HepG2 (cell line): ENCODE data around the gene CES2. TPM values are rescaled to one million over a fixed set of nuclear protein-coding genes. Genes with fewer than 3 reads are reported as not detected.

Experiments
- ATAC-seq: fragments of 200-7000 bp; cut with Tn5 transposase; 3 replicates; pipeline ENCODE4 v1.9.1; 2020; ENCODE audit warnings: mild to moderate bottlenecking, moderate library complexity
- BruUV-seq: library from RNA; stranded (reverse); fragments of 400-500 nt; replicated peaks from 2 replicates; lab custom pipeline; 2021; lab: Mats Ljungman, UMichigan
- CTCF ChIA-PET: fragments of 300-600 bp; formaldehyde crosslinking; extraction: SDS; loops from one replicate; lab custom pipeline; 2021; ENCODE audit warnings: low total read pairs, inconsistent platforms, low intra/inter-chr PET ratio; lab: Yijun Ruan, JAX
- POLR2A ChIA-PET: fragments of 350-600 bp; sonication (Branson Sonifier 250); formaldehyde crosslinking; loops from one replicate; lab custom pipeline; 2020; ENCODE audit warnings: antibody characterized with exemption, inconsistent platforms; lab: Yijun Ruan, JAX
- DNase-seq: peaks from one replicate; pipeline ENCODE4 v3.0.0-alpha.2; 2015; ENCODE audit warnings: low spot score
- FAIRE-seq: peaks from 3 replicates; lab custom pipeline; 2011; peaks lifted over from hg19 to GRCh38; lab: Jason Lieb, UNC
- H2AFZ ChIP-seq: one replicate; pipeline ENCODE4 v1.6.1; 2011; ENCODE audit warnings: low read length, inconsistent platforms
- H3K27ac ChIP-seq: fragments of 300-600 bp; 3 replicates; pipeline ENCODE4 v1.8.0; 2011; ENCODE audit warnings: mixed run types, mild to moderate bottlenecking, mixed read lengths, low read length, inconsistent platforms; ENCODE audit not compliant: insufficient read depth; ENCODE audit errors: extremely low read length
- H3K27me3 ChIP-seq, 2 experiments: fragments of 200-600 bp in 1 of 2; 2 replicates in 1 of 2; 3 replicates in 1 of 2; pipeline versions ENCODE4 v1.6.0 to v1.8.0; 2011; ENCODE audit warnings: low read length in 2 of 2, mild to moderate bottlenecking in 2 of 2, moderate library complexity in 2 of 2, inconsistent platforms in 1 of 2; ENCODE audit not compliant: insufficient read depth in 2 of 2, control insufficient read depth in 1 of 2
- H3K36me3 ChIP-seq, 2 experiments: fragments of 200-600 bp in 1 of 2; replicated peaks in 1 of 2; 2 replicates in 1 of 2; 3 replicates in 1 of 2; pipeline versions ENCODE4 v1.5.1 to v1.8.0; 2011; ENCODE audit warnings: low read length in 2 of 2, inconsistent platforms in 1 of 2; ENCODE audit not compliant: insufficient read depth in 2 of 2, control insufficient read depth in 1 of 2
- H3K4me1 ChIP-seq: 2 replicates; pipeline ENCODE4 v1.5.1; 2012; ENCODE audit warnings: low read length, inconsistent platforms; ENCODE audit not compliant: insufficient read depth
- H3K4me2 ChIP-seq: 2 replicates; pipeline ENCODE4 v1.6.0; 2011; ENCODE audit warnings: low read depth, low read length, inconsistent platforms
- H3K4me3 ChIP-seq, 3 experiments: fragments of 200-600 bp in 1 of 3; sonication (generic), shearing (Covaris generic) in 1 of 3; replicated peaks in 1 of 3; 2 replicates each; pipeline ENCODE4 v1.5.1; 2011 to 2016; ENCODE audit warnings: low read length in 3 of 3, inconsistent platforms in 2 of 3, low read depth in 2 of 3, mild to moderate bottlenecking in 2 of 3, control low read depth in 1 of 3, mixed read lengths in 1 of 3; ENCODE audit not compliant: insufficient read depth in 1 of 3
- H3K79me2 ChIP-seq: one replicate; pipeline ENCODE4 v1.6.1; 2011; ENCODE audit warnings: low read length, inconsistent platforms; ENCODE audit not compliant: insufficient read depth
- H3K9ac ChIP-seq: 2 replicates; pipeline ENCODE4 v1.6.0; 2011; ENCODE audit warnings: mild to moderate bottlenecking, low read depth, low read length, inconsistent platforms; ENCODE audit not compliant: insufficient read depth
- H3K9me3 ChIP-seq: 2 replicates; pipeline ENCODE4 v1.5.1; 2012; ENCODE audit warnings: mild to moderate bottlenecking, low read length
- H4K20me1 ChIP-seq: 2 replicates; pipeline ENCODE4 v1.6.0; 2011; ENCODE audit warnings: inconsistent platforms, mild to moderate bottlenecking, low read length, moderate library complexity; ENCODE audit not compliant: insufficient read depth
- CBX1 ChIP-seq: IDR thresholded peaks from one replicate; pipeline ENCODE4 v1.6.1; 2016; ENCODE audit warnings: antibody characterized with exemption, low read depth
- ESRRA ChIP-seq: sonication (generic); formaldehyde crosslinking; IDR thresholded peaks from 2 replicates; pipeline ENCODE4 v1.5.1; 2020; ENCODE audit warnings: mild to moderate bottlenecking, low read depth, missing genetic modification reagents
- GATAD1 ChIP-seq: IDR thresholded peaks from 2 replicates; pipeline ENCODE4 v1.6.1; 2016; ENCODE audit warnings: missing genetic modification reagents, missing compliant biosample characterization
- KDM3A ChIP-seq: IDR thresholded peaks from 2 replicates; pipeline ENCODE4 v1.6.1; 2018; ENCODE audit warnings: low read depth, missing compliant biosample characterization
- NR3C1 ChIP-seq: sonication (generic); formaldehyde crosslinking; IDR thresholded peaks from 2 replicates; pipeline ENCODE4 v1.4.0; 2020; ENCODE audit warnings: missing genetic modification reagents
- SMARCC2 ChIP-seq: fragments of 450-650 bp; IDR thresholded peaks from 2 replicates; pipeline ENCODE4 v1.6.1; 2017; ENCODE audit warnings: antibody characterized with exemption, mild to moderate bottlenecking
- ZFP36 ChIP-seq: fragments of 150-350 bp; IDR thresholded peaks from 2 replicates; pipeline ENCODE4 v1.6.1; 2018; ENCODE audit warnings: borderline replicate concordance, low read length, low read depth; ENCODE audit not compliant: partially characterized antibody
- ZNF335 ChIP-seq: sonication (generic); formaldehyde crosslinking; IDR thresholded peaks from 2 replicates; pipeline ENCODE4 v1.4.0; 2020; ENCODE audit warnings: missing genetic modification reagents
- ZNF460 ChIP-seq: sonication (generic); formaldehyde crosslinking; IDR thresholded peaks from 2 replicates; pipeline ENCODE4 v1.5.1; 2020; ENCODE audit warnings: missing genetic modification reagents, mild to moderate bottlenecking, borderline replicate concordance
- ZNF484 ChIP-seq: sonication (generic); formaldehyde crosslinking; IDR thresholded peaks from 2 replicates; pipeline ENCODE4 v1.5.1; 2020; ENCODE audit warnings: mild to moderate bottlenecking, low read depth, missing genetic modification reagents, borderline replicate concordance
- ZNF772 ChIP-seq: sonication (generic); formaldehyde crosslinking; IDR thresholded peaks from 2 replicates; pipeline ENCODE4 v1.5.0; 2020; ENCODE audit warnings: mild to moderate bottlenecking, missing genetic modification reagents
- WGBS: methylation state at CpG from one replicate; pipeline ENCODE4 v1.1.6; 2017; ENCODE audit warnings: low lambda C conversion rate; 5-methylcytosine and 5-hydroxymethylcytosine counted together
- in situ Hi-C: cut with HindIII; loops from 2 replicates; pipeline ENCODE4 v1.10.0; 2017; ENCODE audit warnings: low pct_unique_long_range_greater_than_20kb; ENCODE audit not compliant: extremely low pct_ligation_motif_present
- intact Hi-C: fragments of 100-400 bp; cut with micrococcal nuclease; formaldehyde crosslinking; loops from one replicate; pipeline ENCODE4 v1.10.0; 2022; ENCODE audit not compliant: unreplicated experiment
- polyA plus RNA-seq, 8 experiments: library from polyadenylated mRNA; depleted of rRNA in 3 of 8; stranded (reverse) in 7 of 8; unstranded in 1 of 8; fragments of >200 nt; fragmentation: Illumina TruSeq in 4 of 8; extraction: Trizol in 4 of 8; gene quantifications; 2 replicates each; pipeline versions ENCODE4 v1.2.1 to v1.2.3, GENCODE V29; 2011 to 2016; ENCODE audit warnings: low read depth in 4 of 8, missing spikeins in 1 of 8, mixed read lengths in 1 of 8; ENCODE audit not compliant: insufficient read depth in 1 of 8
- total RNA-seq, 5 experiments: library from RNA; depleted of rRNA; stranded (reverse); fragments of >200 nt; fragmentation: Illumina TruSeq; extraction: Trizol; gene quantifications; 2 replicates each; pipeline ENCODE4 v1.2.3, GENCODE V29; 2016; ENCODE audit warnings: low read depth in 1 of 5

The CES2 gene
- total and polyA plus RNA-seq, 2 of the 13 experiments (the other 11 are each of a cell fraction or from before 2014, with no cell fraction given), result 50.6 to 63.8 TPM

DNA sequence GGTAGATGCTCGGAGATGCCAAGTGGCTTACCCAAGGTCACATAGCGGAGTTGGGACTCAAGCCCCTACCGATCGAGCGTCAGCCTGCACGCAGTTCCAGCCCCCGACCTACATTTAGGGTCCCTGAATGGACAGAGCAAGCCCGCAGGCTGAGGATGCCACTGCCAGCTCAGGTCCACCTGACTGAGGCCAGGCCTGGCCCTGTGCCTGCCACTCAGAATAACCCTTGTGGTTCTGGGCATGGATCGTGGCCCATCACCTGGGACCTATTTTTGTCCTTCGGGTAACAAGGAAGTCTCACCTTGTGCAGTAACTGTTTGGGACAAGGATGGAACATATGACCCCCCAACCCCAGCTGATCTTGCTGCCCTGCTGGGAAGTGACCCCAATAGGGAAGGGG lies 33.7 kb upstream of the CES2 start:
- ChIA-PET CTCF (no interaction called here), POLR2A (interaction anchor here (1.0 to 10.3 kb wide), 5 partner anchors 9 to 29 kb away, joined by 3 to 86 read pairs (median 12); partner anchors contain the start of genes CDH16 and PDP2)
- TF ChIP-seq CBX1, result no peak
- TF ChIP-seq ZNF772 (CRISPR knock-in tag), result no peak
- TF ChIP-seq ZNF335 (CRISPR knock-in tag), result no peak
- TF ChIP-seq GATAD1, result no peak
- TF ChIP-seq KDM3A (CRISPR knock-in tag), result no peak
- TF ChIP-seq ZNF484 (CRISPR knock-in tag), result no peak
- TF ChIP-seq ZFP36, result no peak
- no peak for TF ChIP-seq NR3C1 (CRISPR knock-in tag)
- TF ChIP-seq SMARCC2, result no peak
- no peak for TF ChIP-seq ZNF460 (CRISPR knock-in tag)
- no peak for TF ChIP-seq ESRRA (CRISPR knock-in tag)
- no peak for FAIRE-seq
- H2AFZ ChIP-seq, result no peak overlapping the region
- no peak overlapping the region for H3K4me2 ChIP-seq
- H3K9ac ChIP-seq, result no peak overlapping the region
- H3K27me3 ChIP-seq, result no peaks in the 10 kb centered on the region
- no peaks in the 10 kb centered on the region for H3K79me2 ChIP-seq
- no TSS peak for BruUV-seq
- intact Hi-C loops (no loop called here), in situ Hi-C loops (loop anchor here (5.0 kb wide), 1 partner anchor 36 kb away; the partner anchor contains the start of gene CES2)
- 78% methylated on average over 9 of the region's 10 CpGs for WGBS
- no peaks in the 10 kb centered on the region for H3K36me3 ChIP-seq
- peaks cover 90% of the 10 kb centered on the region for H3K4me1 ChIP-seq
- H4K20me1 ChIP-seq, result no peaks in the 10 kb centered on the region
- H3K9me3 ChIP-seq, result no peaks in the 10 kb centered on the region
- H3K27ac ChIP-seq, result no peak overlapping the region
- no peak for DNase-seq
- H3K4me3 ChIP-seq, result no peak overlapping the region
- ATAC-seq, result no peak
